Neural cell (in vitro differentiated cells): Measurements from ENCODE around the gene TRIM9. TPM values are rescaled to one million over a fixed set of nuclear protein-coding genes. Genes with fewer than 3 reads are reported as not detected.

ENCODE experiments used
- H2AFZ ChIP-seq: fragments of 200-600, 300-800 bp; sonication (generic), shearing (Covaris generic); 2 replicates; pipeline ENCODE4 v1.6.0; 2014; ENCODE audit warnings: low read depth, mild to moderate bottlenecking, antibody characterized with exemption, low read length, moderate library complexity
- H3F3A ChIP-seq: fragments of 200-600 bp; shearing (Covaris generic); 2 replicates; pipeline ENCODE4 v1.6.1; 2016; ENCODE audit warnings: mild to moderate bottlenecking, moderate library complexity, mixed read lengths, antibody characterized with exemption, low read length; ENCODE audit not compliant: insufficient read depth, poor library complexity, severe bottlenecking
- H3K27ac ChIP-seq: fragments of 200-600, 300-800 bp; sonication (generic), shearing (Covaris generic); 2 replicates; pipeline ENCODE4 v1.5.1; 2014; ENCODE audit warnings: mild to moderate bottlenecking, low read length, moderate library complexity
- H3K27me3 ChIP-seq: fragments of 300-800, 200-600 bp; sonication (generic), shearing (Covaris generic); 2 replicates; pipeline ENCODE4 v1.6.0; 2014; ENCODE audit warnings: mild to moderate bottlenecking, low read depth, low read length, moderate library complexity; ENCODE audit not compliant: insufficient read depth
- H3K36me3 ChIP-seq: fragments of 300-800, 200-600 bp; sonication (generic), shearing (Covaris generic); 2 replicates; pipeline ENCODE4 v1.5.1; 2014; ENCODE audit warnings: mild to moderate bottlenecking, antibody characterized with exemption, low read length, moderate library complexity; ENCODE audit not compliant: insufficient read depth
- H3K4me2 ChIP-seq: fragments of 300-800, 200-600 bp; sonication (generic), shearing (Covaris generic); 2 replicates; pipeline ENCODE4 v1.6.0; 2014; ENCODE audit warnings: mild to moderate bottlenecking, low read length
- H3K4me3 ChIP-seq: fragments of 300-800, 200-600 bp; sonication (generic), shearing (Covaris generic); 2 replicates; pipeline ENCODE4 v1.5.1; 2014; ENCODE audit warnings: mild to moderate bottlenecking, low read length, moderate library complexity
- H3K79me2 ChIP-seq: fragments of 200-600 bp; shearing (Covaris generic); replicated peaks from 2 replicates; pipeline ENCODE4 v1.6.0; 2014; ENCODE audit warnings: mild to moderate bottlenecking, low read length, moderate library complexity; ENCODE audit not compliant: insufficient read depth
- H3K9ac ChIP-seq: fragments of 300-800, 200-600 bp; sonication (generic), shearing (Covaris generic); 2 replicates; pipeline ENCODE4 v1.6.1; 2016; ENCODE audit warnings: mild to moderate bottlenecking, low read length, mixed read lengths
- H3K9me2 ChIP-seq: fragments of 200-600 bp; shearing (Covaris generic); 2 replicates; pipeline ENCODE4 v1.6.1; 2016; ENCODE audit warnings: mild to moderate bottlenecking, low read length, mixed read lengths; ENCODE audit not compliant: insufficient read depth
- H3K9me3 ChIP-seq: fragments of 200-600, 300-800 bp; sonication (generic), shearing (Covaris generic); 2 replicates; pipeline ENCODE4 v1.6.1; 2016; ENCODE audit warnings: mild to moderate bottlenecking, mixed run types, low read length, moderate library complexity, mixed read lengths
- H4K20me1 ChIP-seq: fragments of 200-600 bp; shearing (Covaris generic); 2 replicates; pipeline ENCODE4 v1.6.1; 2016; ENCODE audit warnings: mild to moderate bottlenecking, mixed run types; ENCODE audit not compliant: insufficient read depth
- EP300 ChIP-seq: fragments of 450-650 bp; conservative IDR thresholded peaks from 2 replicates; pipeline ENCODE4 v1.6.1; 2014; ENCODE audit warnings: antibody characterized with exemption, mild to moderate bottlenecking, moderate library complexity; ENCODE audit not compliant: poor library complexity, severe bottlenecking
- EZH2 ChIP-seq: fragments of 200-600, 300-800 bp; shearing (Covaris generic), sonication (generic); IDR thresholded peaks from 2 replicates; pipeline ENCODE4 v1.6.1; 2014; ENCODE audit warnings: antibody characterized with exemption, low read length, borderline replicate concordance, mild to moderate bottlenecking; ENCODE audit not compliant: insufficient read depth, poor library complexity, severe bottlenecking
- MXI1 ChIP-seq: fragments of 450-650 bp; conservative IDR thresholded peaks from 2 replicates; pipeline ENCODE4 v1.6.1; 2014; ENCODE audit warnings: antibody characterized with exemption, mild to moderate bottlenecking; ENCODE audit not compliant: poor library complexity, severe bottlenecking
- POLR2AphosphoS5 ChIP-seq: IDR thresholded peaks from 2 replicates; pipeline ENCODE4 v1.6.1; 2012
- RAD21 ChIP-seq: fragments of 450-650 bp; conservative IDR thresholded peaks from 2 replicates; pipeline ENCODE4 v1.6.1; 2014; ENCODE audit warnings: antibody characterized with exemption, mild to moderate bottlenecking, moderate library complexity
- REST ChIP-seq: IDR thresholded peaks from 2 replicates; pipeline ENCODE4 v1.6.1; 2012; ENCODE audit warnings: borderline replicate concordance
- SMC3 ChIP-seq: fragments of 450-650 bp; conservative IDR thresholded peaks from 2 replicates; pipeline ENCODE4 v1.6.1; 2014; ENCODE audit warnings: antibody characterized with exemption, mild to moderate bottlenecking, moderate library complexity; ENCODE audit not compliant: poor library complexity
- TAF1 ChIP-seq: IDR thresholded peaks from 2 replicates; pipeline ENCODE4 v1.6.1; 2012; ENCODE audit warnings: low read depth
- polyA plus RNA-seq: library from polyadenylated mRNA; depleted of rRNA; stranded (reverse); fragments of >200 nt; gene quantifications from 2 replicates; pipeline ENCODE4 v1.2.3, GENCODE V29; 2014
- TF ChIP-seq, protein P1 (sequence below): fragments of 450-650 bp; IDR thresholded peaks from 2 replicates; pipeline ENCODE4 v1.5.1; 2014; ENCODE audit warnings: antibody characterized with exemption, mild to moderate bottlenecking, moderate library complexity; ENCODE audit not compliant: poor library complexity, severe bottlenecking

Gene TRIM9
- polyA plus RNA-seq, 1 donor from 2014 or later, result 15.9 TPM

- Histone ChIP-seq H4K20me1 (no peaks in the 10 kb centered on the region), H3K27me3 (peaks cover 4% of the 10 kb centered on the region), H3K27ac (no peak overlapping the region), H3K9ac (no peak overlapping the region), H3F3A (no peaks in the 10 kb centered on the region), H2AFZ (no peak overlapping the region), H3K9me3 (no peaks in the 10 kb centered on the region), H3K9me2 (no peaks in the 10 kb centered on the region), H3K79me2 (no peaks in the 10 kb centered on the region), H3K4me3 (no peak overlapping the region), H3K36me3 (no peaks in the 10 kb centered on the region), H3K4me2 (no peak overlapping the region)
- TF ChIP-seq SMC3 (no peak), EZH2 (no peak), REST (peak; percentile 65), EP300 (peak; percentile 91), TAF1 (no peak), POLR2AphosphoS5 (peak; percentile 97), RAD21 (no peak), MXI1 (no peak)
- TF ChIP-seq, protein P1, sequence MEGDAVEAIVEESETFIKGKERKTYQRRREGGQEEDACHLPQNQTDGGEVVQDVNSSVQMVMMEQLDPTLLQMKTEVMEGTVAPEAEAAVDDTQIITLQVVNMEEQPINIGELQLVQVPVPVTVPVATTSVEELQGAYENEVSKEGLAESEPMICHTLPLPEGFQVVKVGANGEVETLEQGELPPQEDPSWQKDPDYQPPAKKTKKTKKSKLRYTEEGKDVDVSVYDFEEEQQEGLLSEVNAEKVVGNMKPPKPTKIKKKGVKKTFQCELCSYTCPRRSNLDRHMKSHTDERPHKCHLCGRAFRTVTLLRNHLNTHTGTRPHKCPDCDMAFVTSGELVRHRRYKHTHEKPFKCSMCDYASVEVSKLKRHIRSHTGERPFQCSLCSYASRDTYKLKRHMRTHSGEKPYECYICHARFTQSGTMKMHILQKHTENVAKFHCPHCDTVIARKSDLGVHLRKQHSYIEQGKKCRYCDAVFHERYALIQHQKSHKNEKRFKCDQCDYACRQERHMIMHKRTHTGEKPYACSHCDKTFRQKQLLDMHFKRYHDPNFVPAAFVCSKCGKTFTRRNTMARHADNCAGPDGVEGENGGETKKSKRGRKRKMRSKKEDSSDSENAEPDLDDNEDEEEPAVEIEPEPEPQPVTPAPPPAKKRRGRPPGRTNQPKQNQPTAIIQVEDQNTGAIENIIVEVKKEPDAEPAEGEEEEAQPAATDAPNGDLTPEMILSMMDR, result no peak
These were observed 24.6 kb upstream of the TRIM9 start for GRCh38 chr14:51119411-51120051.

GRCh38 chr14:51118993-51119392, 24.1 kb upstream of the TRIM9 start:
- no peak overlapping the region for H3K4me3 ChIP-seq
- no peaks in the 10 kb centered on the region for H3K79me2 ChIP-seq
- H3K4me2 ChIP-seq, result no peak overlapping the region
- H3F3A ChIP-seq, result no peaks in the 10 kb centered on the region
- H3K36me3 ChIP-seq, result no peaks in the 10 kb centered on the region
- no peak overlapping the region for H2AFZ ChIP-seq
- H3K9me3 ChIP-seq, result no peaks in the 10 kb centered on the region
- no peak overlapping the region for H3K27ac ChIP-seq
- H4K20me1 ChIP-seq, result no peaks in the 10 kb centered on the region
- no peak overlapping the region for H3K9ac ChIP-seq
- peaks cover 4% of the 10 kb centered on the region for H3K27me3 ChIP-seq
- TF ChIP-seq EZH2 (no peak), TAF1 (no peak), POLR2AphosphoS5 (no peak), EP300 (no peak), RAD21 (no peak), MXI1 (no peak), REST (no peak), SMC3 (no peak)
- TF ChIP-seq, protein P1, result no peak
- no peaks in the 10 kb centered on the region for H3K9me2 ChIP-seq
